Large intestine (tissue), 3 donors: Measurements from ENCODE around the gene ARAP2. TPM values are rescaled to one million over a fixed set of nuclear protein-coding genes. Genes with fewer than 3 reads are reported as not detected.

Experiments
- DNase-seq, 2 donors: peaks; one replicate each; pipeline versions ENCODE4 v3.0.0 to v3.0.0-alpha.2; 2013
- H3K27ac ChIP-seq: one replicate; pipeline ENCODE4 v1.5.1; 2013; ENCODE audit warnings: low read length
- H3K27me3 ChIP-seq: 2 replicates; pipeline ENCODE4 v1.6.1; 2013; ENCODE audit warnings: low read length; ENCODE audit not compliant: control insufficient read depth, insufficient read depth
- H3K36me3 ChIP-seq: 2 replicates; pipeline ENCODE4 v1.6.1; 2013; ENCODE audit warnings: low read length; ENCODE audit not compliant: control insufficient read depth, insufficient read depth
- H3K4me1 ChIP-seq: one replicate; pipeline ENCODE4 v1.6.1; 2013; ENCODE audit warnings: low read length; ENCODE audit not compliant: control insufficient read depth, insufficient read depth
- H3K4me3 ChIP-seq: one replicate; pipeline ENCODE4 v1.5.1; 2013; ENCODE audit warnings: low read length
- H3K9me3 ChIP-seq: one replicate; pipeline ENCODE4 v1.6.1; 2013; ENCODE audit warnings: mild to moderate bottlenecking, low read depth, low read length, moderate library complexity; ENCODE audit not compliant: control insufficient read depth
- WGBS: methylation state at CpG from one replicate; pipeline ENCODE4 v1.1.5; 2013; ENCODE audit warnings: low lambda C conversion rate; ENCODE audit not compliant: insufficient coverage; 5-methylcytosine and 5-hydroxymethylcytosine counted together
- polyA plus RNA-seq: library from polyadenylated mRNA; unstranded; fragments of 120-200 nt; gene quantifications from one replicate; pipeline ENCODE4 v1.2.1, GENCODE V29; 2013

ARAP2 gene
- polyA plus RNA-seq, 1 donor: 13.6 TPM

GRCh38 chr4:36115312-36115711, 129.0 kb downstream of the ARAP2 start:
- Histone ChIP-seq H3K9me3 (no peaks in the 10 kb centered on the region), H3K4me1 (no peaks in the 10 kb centered on the region), H3K27ac (no peak overlapping the region), H3K27me3 (no peaks in the 10 kb centered on the region), H3K4me3 (no peak overlapping the region), H3K36me3 (peaks cover 2% of the 10 kb centered on the region)
- DNase-seq: no peak
- WGBS: 67% methylated on average over 1 of the region's 3 CpGs

GRCh38 chr4:36111172-36111571, 133.1 kb downstream of the ARAP2 start:
- Histone ChIP-seq H3K27ac (no peak overlapping the region), H3K36me3 (peaks cover 2% of the 10 kb centered on the region), H3K4me1 (no peaks in the 10 kb centered on the region), H3K4me3 (no peak overlapping the region), H3K9me3 (no peaks in the 10 kb centered on the region), H3K27me3 (no peaks in the 10 kb centered on the region)
- no peak for DNase-seq

- Histone ChIP-seq H3K36me3 (no peaks in the 10 kb centered on the region), H3K4me3 (no peak overlapping the region), H3K27ac (no peak overlapping the region), H3K9me3 (no peaks in the 10 kb centered on the region), H3K27me3 (no peaks in the 10 kb centered on the region), H3K4me1 (no peaks in the 10 kb centered on the region)
- WGBS: no CpG with 5 or more reads among the region's 3 CpGs
- DNase-seq: no peak
Measured at GRCh38 chr4:36099509-36099908, 144.8 kb downstream of the ARAP2 start.

GRCh38 chr4:36094995-36095394, 149.3 kb downstream of the ARAP2 start:
- H3K4me1 ChIP-seq: no peaks in the 10 kb centered on the region
- no peaks in the 10 kb centered on the region for H3K27me3 ChIP-seq
- no peaks in the 10 kb centered on the region for H3K9me3 ChIP-seq
- DNase-seq: no peak
- 60% methylated on average over 1 of the region's 2 CpGs for WGBS
- no peaks in the 10 kb centered on the region for H3K36me3 ChIP-seq
- no peak overlapping the region for H3K27ac ChIP-seq
- no peak overlapping the region for H3K4me3 ChIP-seq

- Histone ChIP-seq H3K4me3 (no peak overlapping the region), H3K9me3 (no peaks in the 10 kb centered on the region), H3K36me3 (no peaks in the 10 kb centered on the region), H3K27me3 (no peaks in the 10 kb centered on the region), H3K4me1 (no peaks in the 10 kb centered on the region), H3K27ac (no peak overlapping the region)
- no peak for DNase-seq
- 94% methylated on average over 3 of the region's 9 CpGs for WGBS
Measured at GRCh38 chr4:36091997-36092396, 152.3 kb downstream of the ARAP2 start.

GRCh38 chr4:36088542-36088941, 155.8 kb downstream of the ARAP2 start:
- 14% methylated on average over 1 of the region's 1 CpG for WGBS
- no peaks in the 10 kb centered on the region for H3K36me3 ChIP-seq
- H3K27ac ChIP-seq: no peak overlapping the region
- DNase-seq: no peak
- no peaks in the 10 kb centered on the region for H3K4me1 ChIP-seq
- no peaks in the 10 kb centered on the region for H3K9me3 ChIP-seq
- no peak overlapping the region for H3K4me3 ChIP-seq
- no peaks in the 10 kb centered on the region for H3K27me3 ChIP-seq

GRCh38 chr4:36086261-36086786, 158.0 kb downstream of the ARAP2 start:
- no peaks in the 10 kb centered on the region for H3K4me1 ChIP-seq
- H3K36me3 ChIP-seq: peaks cover 8% of the 10 kb centered on the region
- no peak for DNase-seq
- 100% methylated on average over 1 of the region's 1 CpG for WGBS
- no peaks in the 10 kb centered on the region for H3K27me3 ChIP-seq
- no peaks in the 10 kb centered on the region for H3K9me3 ChIP-seq
- no peak overlapping the region for H3K27ac ChIP-seq
- H3K4me3 ChIP-seq: no peak overlapping the region

- Histone ChIP-seq H3K4me3 (no peak overlapping the region), H3K36me3 (peaks cover 8% of the 10 kb centered on the region), H3K4me1 (no peaks in the 10 kb centered on the region), H3K9me3 (no peaks in the 10 kb centered on the region), H3K27me3 (no peaks in the 10 kb centered on the region), H3K27ac (no peak overlapping the region)
- no peak for DNase-seq
- 83% methylated on average over 1 of the region's 4 CpGs for WGBS
Measured at GRCh38 chr4:36082817-36083216, 161.5 kb downstream of the ARAP2 start.

- 100% methylated on average over 3 of the region's 3 CpGs for WGBS
- peaks cover 8% of the 10 kb centered on the region for H3K36me3 ChIP-seq
- no peaks in the 10 kb centered on the region for H3K27me3 ChIP-seq
- no peaks in the 10 kb centered on the region for H3K4me1 ChIP-seq
- no peak overlapping the region for H3K27ac ChIP-seq
- DNase-seq: no peak
- H3K9me3 ChIP-seq: no peaks in the 10 kb centered on the region
- H3K4me3 ChIP-seq: no peak overlapping the region
Measured at GRCh38 chr4:36081185-36081584, 163.1 kb downstream of the ARAP2 start.

- H3K4me1 ChIP-seq: no peaks in the 10 kb centered on the region
- H3K27me3 ChIP-seq: no peaks in the 10 kb centered on the region
- H3K36me3 ChIP-seq: peaks cover 8% of the 10 kb centered on the region
- H3K9me3 ChIP-seq: no peaks in the 10 kb centered on the region
- no peak overlapping the region for H3K4me3 ChIP-seq
- no peak for DNase-seq
- H3K27ac ChIP-seq: no peak overlapping the region
- WGBS: 80% methylated on average over 1 of the region's 2 CpGs
Measured at GRCh38 chr4:36079666-36080065, 164.6 kb downstream of the ARAP2 start.

GRCh38 chr4:36078319-36078718, 166.0 kb downstream of the ARAP2 start:
- H3K36me3 ChIP-seq: peaks cover 8% of the 10 kb centered on the region
- no peaks in the 10 kb centered on the region for H3K9me3 ChIP-seq
- 100% methylated on average over 1 of the region's 4 CpGs for WGBS
- no peak for DNase-seq
- no peaks in the 10 kb centered on the region for H3K27me3 ChIP-seq
- no peak overlapping the region for H3K27ac ChIP-seq
- no peaks in the 10 kb centered on the region for H3K4me1 ChIP-seq
- H3K4me3 ChIP-seq: no peak overlapping the region
